HepG2 (cell line): ENCODE results near the gene REPIN1. TPM values are rescaled to one million over a fixed set of nuclear protein-coding genes. Genes with fewer than 3 reads are reported as not detected.
A peak's percentile ranks its signal among the peaks of the same experiment; 100 is the strongest.

Experiments used
- ATF7-NPFF ChIP-seq: sonication (generic); formaldehyde crosslinking; IDR thresholded peaks from 2 replicates; pipeline ENCODE4 v1.8.1; 2023; ENCODE audit warnings: mild to moderate bottlenecking, low read depth, missing genetic modification reagents, moderate library complexity
- CSRNP2 ChIP-seq: sonication (generic); formaldehyde crosslinking; conservative IDR thresholded peaks from 2 replicates; pipeline ENCODE4 v1.8.0; 2022; ENCODE audit warnings: low read depth, missing genetic modification reagents
- GTF3A ChIP-seq: sonication (generic); formaldehyde crosslinking; conservative IDR thresholded peaks from 2 replicates; pipeline ENCODE4 v1.4.0; 2020; ENCODE audit warnings: mild to moderate bottlenecking, missing genetic modification reagents
- HIC2 ChIP-seq: sonication (generic); formaldehyde crosslinking; IDR thresholded peaks from 2 replicates; pipeline ENCODE4 v1.9.0; 2022; ENCODE audit warnings: low read depth, missing genetic modification reagents
- HMG20A ChIP-seq: IDR thresholded peaks from 2 replicates; pipeline ENCODE4 v1.6.1; 2016; ENCODE audit warnings: borderline replicate concordance
- HNF4A ChIP-seq: sonication (generic); formaldehyde crosslinking; IDR thresholded peaks from 2 replicates; pipeline ENCODE4 v1.4.0; 2020; ENCODE audit warnings: missing genetic modification reagents
- HOXA3 ChIP-seq: sonication (generic); formaldehyde crosslinking; IDR thresholded peaks from 2 replicates; pipeline ENCODE4 v1.5.0; 2020; ENCODE audit warnings: missing genetic modification reagents
- HOXD1 ChIP-seq: sonication (generic); formaldehyde crosslinking; IDR thresholded peaks from 2 replicates; pipeline ENCODE4 v1.5.0; 2020; ENCODE audit warnings: missing genetic modification reagents
- JUN ChIP-seq: sonication (generic); formaldehyde crosslinking; IDR thresholded peaks from 2 replicates; pipeline ENCODE4 v1.4.0; 2020; ENCODE audit warnings: mild to moderate bottlenecking, missing genetic modification reagents
- KLF12 ChIP-seq: sonication (generic); formaldehyde crosslinking; IDR thresholded peaks from 2 replicates; pipeline ENCODE4 v1.4.0; 2020; ENCODE audit warnings: missing genetic modification reagents, borderline replicate concordance
- LRRFIP1 ChIP-seq: sonication (generic); formaldehyde crosslinking; conservative IDR thresholded peaks from 2 replicates; pipeline ENCODE4 v1.4.0; 2020; ENCODE audit warnings: missing genetic modification reagents
- NCOA2 ChIP-seq: sonication (generic); formaldehyde crosslinking; IDR thresholded peaks from 2 replicates; pipeline ENCODE4 v1.8.0; 2022; ENCODE audit warnings: inconsistent platforms
- NFIB ChIP-seq: sonication (generic); formaldehyde crosslinking; IDR thresholded peaks from 2 replicates; pipeline ENCODE4 v1.9.0; 2021; ENCODE audit warnings: missing genetic modification reagents, mild to moderate bottlenecking, borderline replicate concordance
- NR1H2 ChIP-seq: sonication (generic); formaldehyde crosslinking; IDR thresholded peaks from 2 replicates; pipeline ENCODE4 v1.8.1; 2022; ENCODE audit warnings: low read depth, missing genetic modification reagents, borderline replicate concordance
- PHF21A ChIP-seq: sonication (generic); formaldehyde crosslinking; IDR thresholded peaks from 2 replicates; pipeline ENCODE4 v1.5.0; 2020; ENCODE audit warnings: mild to moderate bottlenecking, missing genetic modification reagents
- PLRG1 ChIP-seq: fragments of 450-650 bp; conservative IDR thresholded peaks from 2 replicates; pipeline ENCODE4 v1.6.1; 2016
- SP140L ChIP-seq: sonication (generic); formaldehyde crosslinking; IDR thresholded peaks from 2 replicates; pipeline ENCODE4 v1.4.0; 2020; ENCODE audit warnings: missing genetic modification reagents, borderline replicate concordance
- STAT5B ChIP-seq: sonication (generic); formaldehyde crosslinking; IDR thresholded peaks from 2 replicates; pipeline ENCODE4 v1.4.0; 2020; ENCODE audit warnings: missing genetic modification reagents
- TBP ChIP-seq: sonication (generic); formaldehyde crosslinking; IDR thresholded peaks from 2 replicates; pipeline ENCODE4 v1.5.0; 2020; ENCODE audit warnings: missing genetic modification reagents
- TEAD3 ChIP-seq: optimal IDR thresholded peaks from 2 replicates; pipeline ENCODE3; 2016; ENCODE audit warnings: borderline replicate concordance
- THAP11 ChIP-seq: IDR thresholded peaks from 2 replicates; pipeline ENCODE4 v1.6.1; 2016; ENCODE audit warnings: missing biosample characterization, missing genetic modification reagents
- YEATS2 ChIP-seq: sonication (generic); formaldehyde crosslinking; IDR thresholded peaks from 2 replicates; pipeline ENCODE4 v1.4.0; 2020; ENCODE audit warnings: missing genetic modification reagents, borderline replicate concordance
- ZNF207 ChIP-seq: fragments of 450-650 bp; IDR thresholded peaks from 2 replicates; pipeline ENCODE4 v1.6.1; 2016; ENCODE audit warnings: antibody characterized with exemption, borderline replicate concordance
- ZNF333 ChIP-seq: sonication (generic); formaldehyde crosslinking; IDR thresholded peaks from 2 replicates; pipeline ENCODE4 v1.4.0; 2020; ENCODE audit warnings: mild to moderate bottlenecking, missing genetic modification reagents, borderline replicate concordance
- ZNF337 ChIP-seq: sonication (generic); formaldehyde crosslinking; IDR thresholded peaks from 2 replicates; pipeline ENCODE4 v1.5.1; 2020; ENCODE audit warnings: missing genetic modification reagents, low read depth, mild to moderate bottlenecking, borderline replicate concordance
- ZNF580 ChIP-seq: IDR thresholded peaks from 2 replicates; pipeline ENCODE4 v1.6.1; 2016; ENCODE audit warnings: low read depth, borderline replicate concordance
- polyA plus RNA-seq, 8 experiments: library from polyadenylated mRNA; depleted of rRNA in 3 of 8; stranded (reverse) in 7 of 8; unstranded in 1 of 8; fragments of >200 nt; fragmentation: Illumina TruSeq in 4 of 8; extraction: Trizol in 4 of 8; gene quantifications; 2 replicates each; pipeline versions ENCODE4 v1.2.1 to v1.2.3, GENCODE V29; 2011 to 2016; ENCODE audit warnings: low read depth in 4 of 8, missing spikeins in 1 of 8, mixed read lengths in 1 of 8; ENCODE audit not compliant: insufficient read depth in 1 of 8
- total RNA-seq, 5 experiments: library from RNA; depleted of rRNA; stranded (reverse); fragments of >200 nt; fragmentation: Illumina TruSeq; extraction: Trizol; gene quantifications; 2 replicates each; pipeline ENCODE4 v1.2.3, GENCODE V29; 2016; ENCODE audit warnings: low read depth in 1 of 5

REPIN1 gene
- total and polyA plus RNA-seq, 2 of the 13 experiments (the other 11 are each of a cell fraction or from before 2014, with no cell fraction given) = 69.9 to 108 TPM

DNA sequence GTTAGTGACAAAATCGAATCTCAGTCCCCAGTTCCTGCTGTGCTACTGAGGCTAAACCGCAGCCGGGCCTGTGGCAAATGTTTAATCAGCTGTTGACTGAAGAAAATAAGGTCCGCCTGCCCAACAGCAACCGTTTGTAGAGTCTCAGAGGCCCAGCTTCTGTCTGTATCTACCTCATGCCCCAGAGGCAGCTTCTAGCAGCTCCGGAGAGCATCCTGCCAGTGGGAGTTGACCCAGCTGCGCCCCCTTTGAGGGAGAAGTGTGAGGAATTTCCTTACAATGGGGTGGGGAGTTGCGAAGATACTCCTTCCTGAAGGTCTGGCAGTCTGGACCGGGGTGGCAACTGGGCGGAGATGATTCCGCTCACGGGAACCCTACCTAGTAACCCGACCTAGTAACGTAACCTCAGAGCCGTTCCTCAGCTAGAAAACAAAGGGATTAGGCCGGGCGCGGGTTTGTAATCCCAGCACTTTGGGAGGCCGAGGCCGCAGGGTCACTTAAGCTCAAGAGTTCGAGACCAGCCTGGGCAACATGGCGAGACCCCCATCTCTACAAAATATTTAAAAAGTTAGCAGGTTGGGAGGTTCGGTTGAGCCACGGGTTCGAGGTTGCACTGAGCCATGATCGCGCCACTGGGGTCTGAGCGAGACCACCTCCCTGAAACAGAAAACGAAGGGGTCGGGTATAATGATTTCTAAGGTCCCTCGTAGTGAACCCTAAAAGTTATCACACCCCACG is 9.7 kb downstream of the REPIN1 start (continued):
- TF ChIP-seq LRRFIP1 (CRISPR knock-in tag) (no peak), ZNF337 (CRISPR knock-in tag) (no peak), ZNF207 (no peak), HNF4A (CRISPR knock-in tag) (peak; percentile 34; the same call in 1 of the 2 replicates), PHF21A (CRISPR knock-in tag) (peak; percentile 27; the same call in 1 of the 2 replicates), HOXD1 (no peak), NR1H2 (no peak), JUN (CRISPR knock-in tag) (no peak), STAT5B (CRISPR knock-in tag) (no peak), ATF7-NPFF (CRISPR knock-in tag) (no peak), NFIB (CRISPR knock-in tag) (no peak), ZNF580 (no peak), TBP (CRISPR knock-in tag) (no peak), YEATS2 (no peak), NCOA2 (CRISPR knock-in tag) (no peak), HMG20A (CRISPR knock-in tag) (no peak; the same call in 1 of the 2 replicates), HOXA3 (CRISPR knock-in tag) (peak; percentile 48; the same call in 1 of the 2 replicates), KLF12 (CRISPR knock-in tag) (no peak), ZNF333 (no peak), SP140L (CRISPR knock-in tag) (no peak), GTF3A (no peak), PLRG1 (no peak), TEAD3 (CRISPR knock-in tag) (no peak), CSRNP2 (CRISPR knock-in tag) (no peak), HIC2 (CRISPR knock-in tag) (0 out of 2 replicates have a peak, but pooled peaks have one; percentile 12), THAP11 (CRISPR knock-in tag) (0 out of 2 replicates have a peak, but pooled peaks have one; percentile 14)
